Stimulated activated CD4-positive, alpha-beta T cell treated with anti-CD3 and anti-CD28 coated beads, Interleukin-12 subunit alpha, Interleukin-12 subunit beta, amount 100 ng/mL, for 48 hours (primary cell): Measurements from ENCODE around the gene PTH2.

ENCODE experiments used
- DNase-seq, 3 donors: peaks; one replicate each; pipeline ENCODE4 v3.0.0-alpha.2; 2020; ENCODE audit warnings: low read depth in 2 of 3, low spot score in 1 of 3

The PTH2 gene

GRCh38 chr19:49415102-49415809 is 8.0 kb downstream of the PTH2 start:
- DNase-seq: no peak

GRCh38 chr19:49414256-49414655 is 9.0 kb downstream of the PTH2 start:
- no peak for DNase-seq

GRCh38 chr19:49413348-49413747 is 9.9 kb downstream of the PTH2 start:
- DNase-seq: no peak

GRCh38 chr19:49411681-49412326 is 11.4 kb downstream of the PTH2 start:
- DNase-seq: no peak

GRCh38 chr19:49409441-49410029 is 13.7 kb downstream of the PTH2 start:
- no peak for DNase-seq

- DNase-seq: no peak
Observed at GRCh38 chr19:49408816-49409440, 14.3 kb downstream of the PTH2 start.

GRCh38 chr19:49407482-49408015 is 15.7 kb downstream of the PTH2 start:
- DNase-seq: no peak

- no peak for DNase-seq
Observed at GRCh38 chr19:49407079-49407478, 16.2 kb downstream of the PTH2 start.

- no peak for DNase-seq
Observed at GRCh38 chr19:49403404-49404187, 19.6 kb downstream of the PTH2 start.

GRCh38 chr19:49400029-49400428 is 23.2 kb downstream of the PTH2 start:
- DNase-seq: no peak

GRCh38 chr19:49398931-49399330 is 24.3 kb downstream of the PTH2 start:
- no peak for DNase-seq

- DNase-seq: no peak
Observed at GRCh38 chr19:49398001-49398615, 25.1 kb downstream of the PTH2 start.

- DNase-seq: no peak
Observed at GRCh38 chr19:49396738-49397505, 26.3 kb downstream of the PTH2 start.

GRCh38 chr19:49395581-49396407 is 27.4 kb downstream of the PTH2 start:
- DNase-seq: no peak

GRCh38 chr19:49393881-49394280 is 29.4 kb downstream of the PTH2 start:
- DNase-seq: no peak

- DNase-seq: peak; percentile 57 to 76 (median 59)
Observed at GRCh38 chr19:49391581-49392399, 31.5 kb downstream of the PTH2 start.

- no peak for DNase-seq
Observed at GRCh38 chr19:49390929-49391359, 32.3 kb downstream of the PTH2 start.
